ENCODE data around the gene NDRG4.
"Not testable (repeated sequence)": the region's sequence is repeated elsewhere in the genome, so short reads cannot be mapped to it uniquely, and the experiment has no call there.

Gene NDRG4

DNA sequence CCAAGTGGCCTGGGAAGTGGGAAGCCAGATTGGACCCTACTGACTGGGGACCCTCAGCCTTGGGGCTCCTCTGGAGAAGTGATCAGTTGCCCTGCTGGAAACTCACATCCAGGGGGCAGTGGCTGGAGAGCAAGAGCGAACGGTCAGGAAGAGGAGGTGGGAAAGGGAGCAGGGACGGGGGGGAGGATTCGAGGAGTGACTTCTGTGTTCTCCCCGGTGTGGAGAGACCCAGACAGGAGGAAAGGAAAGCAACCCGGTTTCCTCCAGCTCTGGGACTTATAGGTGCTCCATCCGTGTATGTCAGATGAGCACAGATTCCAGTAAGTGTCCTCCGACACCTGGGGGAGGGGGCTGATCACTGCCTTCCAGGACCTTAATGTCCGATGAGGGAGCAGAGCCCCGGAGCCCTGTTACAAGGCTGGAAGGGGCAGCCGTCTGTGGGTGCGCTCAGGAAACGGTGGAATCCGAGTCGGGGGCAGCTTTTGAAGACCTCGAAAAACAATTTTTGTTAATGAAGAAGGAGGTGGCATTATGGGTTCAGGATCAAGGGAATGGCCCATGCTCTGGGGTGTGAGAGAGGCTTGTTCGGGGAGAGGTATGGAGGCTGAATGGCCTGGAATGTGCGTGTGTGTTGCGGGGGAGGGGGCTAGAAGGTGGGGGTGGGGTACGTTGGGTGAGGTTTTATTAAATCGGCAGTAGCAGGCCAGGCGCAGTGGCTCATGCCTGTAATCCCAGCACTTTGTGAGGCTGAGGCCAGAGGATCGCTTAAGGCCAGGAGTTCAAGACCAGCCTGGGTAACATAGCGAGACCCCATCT lies 34.8 kb upstream of the NDRG4 start:
- DNase-seq (ENCODE audit: low read depth in 2 of 2): no peak

DNA sequence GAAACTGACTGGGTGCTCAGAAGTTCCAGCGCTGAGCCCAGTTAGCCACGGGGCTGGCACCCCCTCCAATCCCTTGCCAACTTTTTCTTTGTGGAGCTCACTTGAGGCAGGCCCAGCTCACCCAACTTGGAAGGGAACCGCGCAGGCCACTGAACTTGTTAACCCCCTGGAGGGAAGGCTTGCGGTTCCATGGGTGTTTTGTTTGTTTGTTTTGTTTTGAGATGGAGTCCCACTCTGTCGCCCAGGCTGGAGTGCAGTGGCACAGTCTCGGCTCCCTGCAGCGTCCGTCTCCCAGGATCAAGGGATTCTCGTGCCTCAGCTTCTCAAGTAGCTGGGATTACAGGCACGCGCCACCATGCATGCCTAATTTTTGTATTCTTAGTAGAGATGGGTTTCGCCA lies 34.1 kb upstream of the NDRG4 start:
- DNase-seq (ENCODE audit: low read depth in 2 of 2): no peak

GRCh38 chr16:58466396-58466795 lies 33.5 kb upstream of the NDRG4 start:
- no peak for DNase-seq (ENCODE audit: low read depth in 2 of 2)

DNA sequence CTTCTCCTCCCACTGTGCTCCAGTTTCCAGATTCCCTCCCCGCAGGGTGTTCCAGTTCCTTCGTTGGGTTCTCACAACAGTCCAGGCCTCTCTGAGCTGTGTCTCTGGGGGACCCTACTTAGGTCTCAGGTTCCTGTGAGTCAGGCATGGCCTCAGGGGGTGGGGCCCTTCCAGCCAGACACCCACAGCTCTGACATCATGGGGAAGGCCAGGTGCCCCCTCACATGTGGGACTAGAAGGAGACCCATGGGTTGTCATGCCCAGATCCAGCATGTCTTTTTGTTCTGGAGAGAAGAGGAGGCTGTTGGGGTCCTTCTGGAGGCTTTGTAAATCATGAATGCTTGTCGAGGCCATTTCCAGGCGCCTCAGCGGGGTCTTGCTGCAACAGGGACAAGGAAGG lies 32.0 kb upstream of the NDRG4 start:
- no peak for DNase-seq (ENCODE audit: low read depth in 2 of 2)

DNA sequence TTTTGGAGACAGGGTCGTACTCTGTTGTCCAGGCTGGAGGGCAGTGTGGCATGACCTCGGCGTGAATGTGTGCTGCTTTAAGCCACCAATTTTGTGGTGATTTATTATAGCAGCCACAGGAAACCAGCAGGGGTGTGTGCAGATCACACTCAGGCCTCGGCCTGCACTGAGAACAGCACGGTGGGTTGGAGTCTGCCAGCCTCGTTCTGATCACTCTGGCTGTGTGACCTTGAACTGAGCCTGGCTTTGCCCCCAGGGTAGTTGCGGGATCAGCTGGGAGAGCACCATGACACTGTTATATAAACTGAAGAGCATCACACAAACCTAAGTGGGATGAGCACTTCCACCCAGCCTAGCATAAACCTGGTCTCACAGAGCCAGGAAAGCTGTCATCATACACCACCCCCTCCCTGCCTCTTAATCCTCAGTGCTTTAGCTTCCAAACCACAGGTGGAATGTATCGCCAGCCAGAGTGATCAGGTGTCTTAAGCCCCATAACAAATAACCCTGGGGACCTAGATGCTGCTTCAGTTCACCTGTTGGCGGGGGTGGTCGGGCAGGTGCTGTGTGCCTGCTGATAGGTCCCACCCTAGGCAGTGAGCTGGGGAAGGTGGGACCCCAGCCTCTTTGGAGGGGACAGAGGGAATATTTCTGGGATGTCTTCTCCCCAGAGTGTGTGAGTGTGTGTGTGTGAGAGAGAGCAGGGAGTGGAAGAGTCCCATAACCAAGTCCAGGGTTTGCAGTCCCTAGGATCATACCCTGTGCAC lies 28.6 kb upstream of the NDRG4 start:
- no peak for DNase-seq (ENCODE audit: low read depth in 2 of 2)

DNA sequence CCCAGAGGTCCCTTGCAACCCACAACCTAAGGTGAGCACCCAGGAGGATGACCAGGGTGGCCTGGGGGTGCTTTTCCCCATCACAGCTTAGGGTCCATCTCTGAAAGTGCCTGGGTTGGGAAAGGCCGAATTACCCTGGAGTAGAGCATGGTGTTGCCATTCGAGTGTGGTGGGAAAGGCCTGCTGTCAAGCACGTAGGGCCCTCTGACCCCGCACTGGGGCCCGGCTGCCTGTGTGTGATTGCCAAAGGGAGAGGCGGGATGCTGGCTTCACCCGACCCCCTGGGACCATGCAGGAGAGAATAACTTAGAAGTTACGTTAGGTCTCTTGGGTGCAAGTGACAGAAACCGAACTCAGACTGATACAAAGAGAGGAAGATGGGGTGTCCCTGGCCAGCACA lies 27.7 kb upstream of the NDRG4 start:
- no peak for DNase-seq (ENCODE audit: low read depth in 2 of 2)

- DNase-seq (ENCODE audit: low read depth in 2 of 2): no peak
Observed at GRCh38 chr16:58472827-58473226, 27.1 kb upstream of the NDRG4 start.

DNA sequence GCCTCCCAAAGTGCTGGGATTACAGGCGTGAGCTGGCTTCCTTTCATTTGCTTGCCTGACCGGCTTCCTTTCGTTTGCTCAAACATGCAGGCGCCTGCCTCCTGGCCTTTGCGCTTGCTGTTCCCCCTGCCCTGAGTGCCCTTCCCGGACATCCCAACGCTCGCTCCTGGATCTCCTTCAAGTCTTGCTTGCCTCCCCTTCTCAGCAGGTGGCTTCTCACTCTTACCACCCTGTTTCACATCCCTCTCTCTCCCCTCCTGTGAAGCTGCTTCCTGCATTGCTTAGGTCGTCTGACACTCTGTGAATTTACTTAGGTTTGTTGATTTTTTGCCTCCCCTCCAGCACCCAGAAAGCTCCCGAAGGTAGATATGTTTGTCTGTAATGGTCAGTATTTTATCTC lies 25.6 kb upstream of the NDRG4 start:
- DNase-seq (ENCODE audit: low read depth in 2 of 2): no peak

GRCh38 chr16:58475091-58475619 lies 24.8 kb upstream of the NDRG4 start:
- no peak for DNase-seq (ENCODE audit: low read depth in 2 of 2)

DNA sequence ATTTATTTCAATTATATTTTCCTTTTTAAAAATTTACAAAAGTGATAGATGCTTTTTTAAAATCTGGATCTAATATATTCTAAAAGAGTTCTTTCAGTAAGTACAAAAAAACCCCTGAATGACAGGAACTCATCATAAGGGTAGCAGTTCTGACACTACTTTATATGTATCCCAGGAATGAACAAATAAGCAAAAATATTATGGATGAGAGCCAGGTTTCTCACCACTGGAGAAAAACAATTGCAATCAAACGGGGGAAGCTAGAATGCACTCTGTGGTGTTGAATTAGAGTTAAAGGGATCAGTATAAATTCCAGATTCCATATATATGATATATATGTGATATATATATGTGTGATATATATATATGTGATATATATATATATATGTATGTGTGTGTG lies 23.2 kb upstream of the NDRG4 start:
- DNase-seq (ENCODE audit: low read depth in 2 of 2): no peak

DNA sequence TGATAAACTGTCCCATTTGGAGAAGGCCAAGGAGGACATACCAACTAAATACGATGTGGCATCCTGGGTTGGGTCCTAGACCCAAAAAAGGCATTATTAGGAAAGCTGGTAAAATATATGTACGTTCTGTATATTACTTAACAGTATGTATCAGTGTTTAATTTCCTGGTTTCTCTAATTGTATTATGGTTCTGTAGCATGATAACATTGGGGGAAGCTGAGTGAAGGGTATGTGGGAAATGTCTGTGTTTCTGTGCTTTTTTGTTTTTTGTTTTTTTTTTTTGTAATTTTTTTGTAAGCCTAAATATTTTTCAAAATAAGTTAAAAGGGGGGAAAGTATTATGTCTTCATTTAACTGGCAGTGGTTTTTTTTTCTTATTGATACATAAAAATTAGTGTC lies 21.5 kb upstream of the NDRG4 start:
- no peak for DNase-seq (ENCODE audit: low read depth in 2 of 2)

- DNase-seq (ENCODE audit: low read depth in 2 of 2): no peak
Observed at GRCh38 chr16:58481226-58481869, 18.6 kb upstream of the NDRG4 start.

GRCh38 chr16:58481931-58482330 lies 18.0 kb upstream of the NDRG4 start:
- DNase-seq (ENCODE audit: low read depth in 2 of 2): no peak

DNA sequence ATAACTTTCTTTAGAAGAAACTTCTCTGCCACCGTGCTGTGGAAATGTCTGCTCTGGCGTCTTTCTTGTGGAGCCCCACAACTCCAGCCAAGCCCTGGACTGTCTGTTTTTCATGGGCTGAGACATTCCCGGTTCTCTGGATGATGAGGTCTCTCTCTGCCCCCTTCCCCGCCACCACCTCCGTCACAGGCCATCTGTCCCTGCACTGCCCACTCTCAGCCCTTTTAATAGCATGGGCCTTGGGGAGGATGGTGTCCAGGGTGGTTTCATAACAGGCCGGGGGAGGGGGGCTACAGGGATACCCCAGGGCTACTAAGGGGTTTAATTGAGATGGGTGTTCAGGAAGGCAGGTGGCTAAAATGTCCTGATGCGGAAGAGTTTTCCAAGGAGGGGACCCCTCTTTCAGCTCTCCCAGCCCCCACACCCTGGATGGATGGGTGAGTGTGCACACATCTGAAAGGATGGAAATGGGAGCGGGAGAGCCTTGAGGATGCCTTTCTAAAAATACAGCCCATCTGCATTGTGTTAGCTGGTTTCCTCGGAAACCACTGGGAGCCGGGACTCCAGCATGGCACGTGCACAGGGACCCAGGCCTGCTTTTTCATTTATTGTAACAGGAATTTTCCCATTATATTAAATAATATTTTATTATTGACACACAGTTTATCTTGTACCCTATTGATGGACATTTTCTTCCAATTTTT lies 14.6 kb upstream of the NDRG4 start:
- DNase-seq (ENCODE audit: low read depth in 2 of 2): no peak

DNA sequence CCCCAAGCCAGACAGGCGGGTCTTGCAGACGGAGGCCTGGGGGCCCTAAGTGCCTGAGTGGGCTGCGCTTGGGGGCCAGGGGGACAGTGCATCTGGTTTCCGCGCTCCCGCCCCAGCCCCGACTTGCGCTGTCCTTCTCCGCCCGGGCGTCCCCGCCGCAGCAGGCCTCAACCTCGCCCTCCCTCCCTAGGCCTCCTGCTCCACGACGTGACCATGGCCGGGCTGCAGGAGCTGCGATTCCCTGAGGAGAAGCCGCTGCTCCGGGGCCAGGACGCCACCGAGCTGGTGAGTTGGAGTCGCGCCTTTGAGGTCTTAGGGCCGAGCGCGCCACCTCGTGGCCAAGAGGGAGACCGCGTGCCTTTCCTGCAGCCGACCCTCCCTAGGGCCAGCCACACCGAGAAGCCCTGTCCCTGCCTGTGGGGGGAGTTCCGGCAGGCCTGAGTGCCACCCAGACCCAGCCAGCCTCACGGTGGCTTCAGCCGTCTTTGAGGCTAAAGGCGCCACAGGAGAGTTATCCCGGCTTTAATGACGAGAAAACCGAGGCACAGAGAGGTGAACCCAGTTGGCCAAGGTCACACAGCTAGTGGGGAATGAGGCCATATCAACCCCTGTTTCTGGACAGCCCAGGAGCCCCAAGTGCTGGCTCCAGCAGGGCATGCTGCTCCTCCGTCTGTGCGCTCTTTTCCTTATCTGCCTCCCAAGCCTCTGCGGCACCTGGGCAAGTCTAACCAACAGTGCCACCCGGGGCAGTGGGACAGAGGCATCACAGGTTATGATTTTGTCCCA lies 12.2 kb upstream of the NDRG4 start:
- DNase-seq (ENCODE audit: low read depth in 2 of 2): peak; percentile 36 to 51

DNA sequence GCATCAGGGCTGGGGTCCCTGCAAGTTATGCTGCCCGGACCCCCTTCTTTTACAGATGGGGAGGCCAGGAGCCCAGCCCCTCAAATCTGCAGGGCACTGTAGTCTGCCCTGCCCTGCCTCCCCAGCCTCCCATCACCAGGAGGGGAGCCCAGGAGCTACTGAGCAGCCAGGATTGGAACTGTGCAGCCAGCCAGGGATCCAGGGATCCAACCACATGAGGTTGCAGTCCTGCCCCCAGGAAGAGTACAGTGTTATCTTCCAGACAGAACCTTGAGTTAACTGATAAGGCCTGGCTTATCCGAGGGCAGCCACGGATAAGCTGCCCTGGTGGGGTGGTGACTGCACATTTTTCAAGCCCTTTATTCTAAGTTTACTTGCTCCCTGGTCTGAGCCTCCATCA lies 11.4 kb upstream of the NDRG4 start:
- DNase-seq (ENCODE audit: low read depth in 2 of 2): no peak

DNA sequence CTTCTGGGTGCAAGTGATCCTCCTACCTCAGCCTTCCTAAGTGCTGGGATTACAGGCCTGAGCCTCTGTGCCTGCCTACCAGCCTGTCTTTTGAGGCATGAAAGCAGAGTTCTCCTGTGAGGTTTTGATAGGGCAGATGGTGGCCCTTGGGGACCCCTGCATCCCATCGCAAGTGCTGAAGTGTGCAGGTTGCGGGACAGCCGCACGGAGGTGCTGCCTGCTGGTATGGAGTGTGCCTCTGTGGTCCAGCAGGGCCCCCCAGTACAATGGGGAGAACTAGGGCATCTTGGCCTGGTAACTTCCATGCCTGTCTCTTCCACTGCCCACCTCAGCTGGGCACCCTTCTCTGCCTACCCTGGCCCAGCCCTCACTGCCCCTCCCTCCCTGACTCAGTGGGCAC lies 9.9 kb upstream of the NDRG4 start:
- DNase-seq (ENCODE audit: low read depth in 2 of 2): no peak

DNA sequence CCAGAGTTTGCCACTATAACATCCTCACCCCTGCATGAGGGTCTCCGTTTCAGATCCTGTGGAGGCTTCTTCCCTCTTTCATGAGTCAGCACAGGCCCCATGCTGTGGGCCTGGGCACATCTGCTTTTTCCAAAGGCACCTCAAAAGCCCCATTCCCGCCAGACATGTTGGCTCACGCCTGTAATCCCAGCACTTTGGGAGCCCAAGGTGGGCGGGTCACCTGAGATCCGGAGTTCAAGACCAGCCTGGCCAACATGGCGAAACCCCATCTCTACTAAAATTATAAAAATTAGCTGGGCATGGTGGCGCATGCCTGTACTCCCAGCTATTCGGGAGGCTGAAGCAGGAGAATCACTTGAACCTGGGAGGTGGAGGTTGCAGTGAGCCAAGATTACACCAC lies 9.4 kb upstream of the NDRG4 start:
- not testable (repeated sequence) for DNase-seq (ENCODE audit: low read depth in 2 of 2)

DNA sequence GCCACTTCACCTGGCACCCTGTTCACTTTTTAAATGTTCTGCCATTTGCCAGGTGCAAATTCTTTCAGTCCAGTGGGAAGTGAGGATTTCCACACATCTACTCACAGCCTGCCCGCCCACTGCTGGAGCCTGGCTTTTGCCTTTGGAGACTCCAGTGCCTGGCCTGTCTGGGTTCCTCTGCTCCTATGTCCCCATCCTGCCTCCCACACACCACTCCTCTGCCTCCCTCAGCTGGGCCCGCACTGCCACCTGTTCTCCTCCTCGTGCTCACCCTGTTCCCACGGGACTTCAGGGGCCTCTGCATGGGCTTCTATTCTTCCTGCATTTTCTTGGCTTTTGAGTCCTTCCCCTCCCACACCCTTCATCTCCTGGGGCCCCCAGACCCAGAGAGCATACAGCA lies 7.9 kb upstream of the NDRG4 start:
- DNase-seq (ENCODE audit: low read depth in 2 of 2): no peak

DNA sequence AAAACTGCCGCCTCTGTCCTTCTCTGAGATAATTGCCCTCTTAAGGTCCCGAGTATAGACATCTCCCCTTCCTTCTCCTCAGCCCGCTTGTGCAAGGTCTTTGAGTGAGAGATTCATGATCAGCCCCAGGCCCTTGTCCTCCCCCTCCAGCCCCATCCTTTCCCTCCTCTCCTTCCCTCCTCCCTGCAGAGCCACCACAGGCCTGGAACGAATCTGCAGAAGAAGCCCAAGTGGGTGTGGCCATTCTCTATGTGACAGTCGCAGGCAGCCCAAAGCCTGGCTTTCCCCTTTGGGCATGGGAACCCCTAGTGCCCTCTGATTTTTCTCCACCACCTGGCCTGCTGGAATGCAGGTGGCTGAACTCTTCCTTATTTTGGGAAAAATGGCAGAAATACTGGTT lies 7.2 kb upstream of the NDRG4 start:
- DNase-seq (ENCODE audit: low read depth in 2 of 2): no peak

DNA sequence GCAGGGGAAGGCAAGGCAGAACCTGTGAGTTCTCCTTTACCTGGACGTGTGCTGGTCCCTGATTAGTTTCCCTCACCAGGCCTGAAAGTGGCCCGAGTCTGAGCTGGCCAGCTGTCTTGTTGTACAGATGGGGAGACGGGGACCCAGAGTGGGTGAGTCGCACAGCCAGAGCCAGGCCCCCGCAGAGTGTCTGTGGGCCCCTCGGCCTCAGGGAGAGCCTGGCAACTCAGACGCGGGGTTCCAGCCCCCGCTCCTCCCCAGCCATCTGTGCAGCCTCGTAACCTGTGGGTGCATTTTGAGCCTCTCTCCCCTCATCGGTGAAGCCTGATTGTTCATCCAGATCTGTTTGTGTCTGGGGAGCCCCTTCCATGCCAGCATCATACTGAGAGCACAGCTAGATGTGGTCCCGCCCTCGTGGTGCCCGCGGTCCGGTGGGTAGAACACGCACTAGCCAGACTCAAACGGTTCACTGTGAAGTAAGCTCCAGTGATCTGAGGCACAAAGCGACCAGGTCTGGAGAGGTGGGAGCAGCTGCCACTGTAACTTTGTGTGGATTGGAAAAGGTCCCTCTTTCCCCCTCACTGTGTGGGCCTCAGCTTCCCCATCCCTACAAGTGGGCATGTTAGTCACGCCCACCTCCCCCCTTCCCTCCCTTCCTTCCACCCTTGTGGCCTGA lies 6.0 kb upstream of the NDRG4 start:
- DNase-seq (ENCODE audit: low read depth in 2 of 2): no peak

Measured in stimulated activated CD8-positive, alpha-beta memory T cell treated with anti-CD3 and anti-CD28 coated beads, Interleukin-7, amount 100 ng/mL, for 4 hours (primary cell).